GM12878 (cell line): ENCODE measurements around the gene AGTPBP1.

ENCODE experiments used
- BCL3 ChIP-seq: IDR thresholded peaks from 2 replicates; pipeline ENCODE4 v1.6.1; 2011; ENCODE audit warnings: borderline replicate concordance, low read depth, mild to moderate bottlenecking, moderate library complexity, low read length; ENCODE audit not compliant: insufficient read depth, poor library complexity, severe bottlenecking
- BMI1 ChIP-seq: fragments of 450-650 bp; IDR thresholded peaks from 2 replicates; pipeline ENCODE4 v1.6.1; 2016; ENCODE audit warnings: mild to moderate bottlenecking, moderate library complexity, borderline replicate concordance
- CTCF ChIP-seq, 3 experiments: IDR thresholded peaks in 2 of 3; conservative IDR thresholded peaks in 1 of 3; 2 replicates each; pipeline ENCODE4 v1.5.1; 2011; ENCODE audit warnings: low read depth in 3 of 3, low read length in 3 of 3, mild to moderate bottlenecking in 3 of 3, control low read depth in 2 of 3, moderate library complexity in 2 of 3, inconsistent platforms in 1 of 3, mixed read lengths in 1 of 3; ENCODE audit not compliant: control insufficient read depth in 2 of 3, insufficient read depth in 1 of 3; ENCODE audit errors: extremely low read depth in 1 of 3
- MYC ChIP-seq: IDR thresholded peaks from 2 replicates; pipeline ENCODE4 v1.6.1; 2011; ENCODE audit warnings: mild to moderate bottlenecking, low read length, moderate library complexity, inconsistent platforms; ENCODE audit not compliant: insufficient read depth, insufficient replicate concordance, insufficient read length, severe bottlenecking
- POLR2A ChIP-seq: IDR thresholded peaks from 2 replicates; pipeline ENCODE4 v1.6.1; 2011; ENCODE audit warnings: low read depth, mild to moderate bottlenecking, low read length
- POLR2AphosphoS5 ChIP-seq: IDR thresholded peaks from 2 replicates; pipeline ENCODE4 v1.6.1; 2011; ENCODE audit warnings: mild to moderate bottlenecking, low read length, inconsistent platforms
- SUPT20H ChIP-seq: IDR thresholded peaks from 2 replicates; pipeline ENCODE4 v1.6.1; 2011; ENCODE audit warnings: low read depth, mild to moderate bottlenecking, low read length, moderate library complexity, borderline replicate concordance; ENCODE audit not compliant: control insufficient read depth
- TAF1 ChIP-seq: IDR thresholded peaks from 2 replicates; pipeline ENCODE4 v1.6.1; 2011; ENCODE audit warnings: mild to moderate bottlenecking, low read depth, low read length, borderline replicate concordance
- TARDBP ChIP-seq: IDR thresholded peaks from 2 replicates; pipeline ENCODE4 v1.6.1; 2016; ENCODE audit warnings: borderline replicate concordance
- TCF3 ChIP-seq: IDR thresholded peaks from 2 replicates; pipeline ENCODE4 v1.6.1; 2012; ENCODE audit warnings: low read depth, mild to moderate bottlenecking, low read length, borderline replicate concordance; ENCODE audit not compliant: insufficient read depth
- TF ChIP-seq, protein P1 (sequence below): IDR thresholded peaks from 2 replicates; pipeline ENCODE4 v1.6.1; 2012; ENCODE audit warnings: mild to moderate bottlenecking, low read depth, low read length

- TF ChIP-seq TCF3 (no peak), MYC (no peak), BMI1 (no peak), CTCF (IDR thresholded peaks at IDR 0.05 in 2 of 3, conservative IDR thresholded peaks at IDR 0.05 in 1 of 3; ENCODE audit: control insufficient read depth in 2 of 3, extremely low read depth in 1 of 3, insufficient read depth in 1 of 3, low read depth in 3 of 3, low read length in 3 of 3) (no peak), BCL3 (no peak), TARDBP (no peak), POLR2AphosphoS5 (no peak), SUPT20H (no peak), POLR2A (no peak), TAF1 (no peak)
- TF ChIP-seq, protein P1, sequence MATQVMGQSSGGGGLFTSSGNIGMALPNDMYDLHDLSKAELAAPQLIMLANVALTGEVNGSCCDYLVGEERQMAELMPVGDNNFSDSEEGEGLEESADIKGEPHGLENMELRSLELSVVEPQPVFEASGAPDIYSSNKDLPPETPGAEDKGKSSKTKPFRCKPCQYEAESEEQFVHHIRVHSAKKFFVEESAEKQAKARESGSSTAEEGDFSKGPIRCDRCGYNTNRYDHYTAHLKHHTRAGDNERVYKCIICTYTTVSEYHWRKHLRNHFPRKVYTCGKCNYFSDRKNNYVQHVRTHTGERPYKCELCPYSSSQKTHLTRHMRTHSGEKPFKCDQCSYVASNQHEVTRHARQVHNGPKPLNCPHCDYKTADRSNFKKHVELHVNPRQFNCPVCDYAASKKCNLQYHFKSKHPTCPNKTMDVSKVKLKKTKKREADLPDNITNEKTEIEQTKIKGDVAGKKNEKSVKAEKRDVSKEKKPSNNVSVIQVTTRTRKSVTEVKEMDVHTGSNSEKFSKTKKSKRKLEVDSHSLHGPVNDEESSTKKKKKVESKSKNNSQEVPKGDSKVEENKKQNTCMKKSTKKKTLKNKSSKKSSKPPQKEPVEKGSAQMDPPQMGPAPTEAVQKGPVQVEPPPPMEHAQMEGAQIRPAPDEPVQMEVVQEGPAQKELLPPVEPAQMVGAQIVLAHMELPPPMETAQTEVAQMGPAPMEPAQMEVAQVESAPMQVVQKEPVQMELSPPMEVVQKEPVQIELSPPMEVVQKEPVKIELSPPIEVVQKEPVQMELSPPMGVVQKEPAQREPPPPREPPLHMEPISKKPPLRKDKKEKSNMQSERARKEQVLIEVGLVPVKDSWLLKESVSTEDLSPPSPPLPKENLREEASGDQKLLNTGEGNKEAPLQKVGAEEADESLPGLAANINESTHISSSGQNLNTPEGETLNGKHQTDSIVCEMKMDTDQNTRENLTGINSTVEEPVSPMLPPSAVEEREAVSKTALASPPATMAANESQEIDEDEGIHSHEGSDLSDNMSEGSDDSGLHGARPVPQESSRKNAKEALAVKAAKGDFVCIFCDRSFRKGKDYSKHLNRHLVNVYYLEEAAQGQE: no peak
These were observed 109.9 kb downstream of the AGTPBP1 start for GRCh38 chr9:85631809-85632208.
